HT1080 (cell line): ENCODE measurements around the gene MAK. TPM values are rescaled to one million over a fixed set of nuclear protein-coding genes. Genes with fewer than 3 reads are reported as not detected.
"Not testable (repeated sequence)": the region's sequence is repeated elsewhere in the genome, so short reads cannot be mapped to it uniquely, and the experiment has no call there.

Experiments
- DNase-seq: peaks from one replicate; pipeline ENCODE4 v3.0.0-alpha.2; 2015; ENCODE audit warnings: low read depth
- total RNA-seq: library from RNA; depleted of rRNA; stranded (reverse); fragments of >200 nt; shearing (Covaris generic); gene quantifications from 2 replicates; pipeline ENCODE4 v1.2.3, GENCODE V29; 2014

The MAK gene
- total RNA-seq, 1 experiment from 2014 or later = not detected

- not testable (repeated sequence) for DNase-seq
These were observed 15.5 kb upstream of the MAK start for GRCh38 chr6:10853849-10854300.

GRCh38 chr6:10852361-10852960 is 14.1 kb upstream of the MAK start:
- DNase-seq = no peak

GRCh38 chr6:10850728-10851127 is 12.4 kb upstream of the MAK start:
- DNase-seq = no peak

GRCh38 chr6:10849901-10850300 is 11.6 kb upstream of the MAK start:
- no peak for DNase-seq

- no peak for DNase-seq
These were observed 9.3 kb upstream of the MAK start for GRCh38 chr6:10847684-10848083.

- DNase-seq = no peak
These were observed 5.2 kb upstream of the MAK start for GRCh38 chr6:10843554-10843953.

- DNase-seq = no peak
These were observed 525 bp upstream of the MAK start for GRCh38 chr6:10838794-10839333.

GRCh38 chr6:10837622-10837994 is 731 bp downstream of the MAK start:
- DNase-seq = no peak

GRCh38 chr6:10837009-10837621 is 1.2 kb downstream of the MAK start:
- peak; percentile 5 for DNase-seq

- DNase-seq = no peak
These were observed 3.5 kb downstream of the MAK start for GRCh38 chr6:10834823-10835222.

- no peak for DNase-seq
These were observed 6.7 kb downstream of the MAK start for GRCh38 chr6:10831609-10832008.

- DNase-seq = no peak
These were observed 13.5 kb downstream of the MAK start for GRCh38 chr6:10824819-10825218.

GRCh38 chr6:10824297-10824696 is 14.0 kb downstream of the MAK start:
- DNase-seq = no peak

GRCh38 chr6:10814176-10814575 is 24.2 kb downstream of the MAK start:
- not testable (repeated sequence) for DNase-seq

- DNase-seq = no peak
These were observed 29.2 kb downstream of the MAK start for GRCh38 chr6:10809098-10809497.

GRCh38 chr6:10808376-10808775 is 30.0 kb downstream of the MAK start:
- no peak for DNase-seq

- peak; percentile 65 for DNase-seq
These were observed 37.0 kb downstream of the MAK start for GRCh38 chr6:10801224-10801848.

GRCh38 chr6:10800810-10801209 is 37.5 kb downstream of the MAK start:
- peak; percentile 26 for DNase-seq

- no peak for DNase-seq
These were observed 44.1 kb downstream of the MAK start for GRCh38 chr6:10794239-10794638.

- DNase-seq = peak; percentile 2
These were observed 44.6 kb downstream of the MAK start for GRCh38 chr6:10793695-10794094.

GRCh38 chr6:10793035-10793434 is 45.3 kb downstream of the MAK start:
- DNase-seq = no peak

GRCh38 chr6:10792101-10792500 is 46.2 kb downstream of the MAK start:
- no peak for DNase-seq

- no peak for DNase-seq
These were observed 46.7 kb downstream of the MAK start for GRCh38 chr6:10791673-10792072.
